ENCODE measurements around the gene ABCB4.

Gene ABCB4

GRCh38 chr7:87475359-87476178 is at the start of gene ABCB4:
Gene ABCB4 (minus strand): TSS chr7:87475680. CDS start chr7:87475465, 215 bp downstream.
- FAIRE-seq: no peak

GRCh38 chr7:87518735-87519134 is 43.3 kb upstream of the ABCB4 start:
- FAIRE-seq: no peak

- no peak for FAIRE-seq
Measured at GRCh38 chr7:87517891-87518290, 42.4 kb upstream of the ABCB4 start.

GRCh38 chr7:87517136-87517815 is 41.8 kb upstream of the ABCB4 start:
- no peak for FAIRE-seq

GRCh38 chr7:87513735-87514335 is 38.4 kb upstream of the ABCB4 start:
- no peak for FAIRE-seq

- no peak for FAIRE-seq
Measured at GRCh38 chr7:87512906-87513305, 37.4 kb upstream of the ABCB4 start.

GRCh38 chr7:87511510-87511909 is 36.0 kb upstream of the ABCB4 start:
- FAIRE-seq: no peak

GRCh38 chr7:87510411-87510875 is 35.0 kb upstream of the ABCB4 start:
- no peak for FAIRE-seq

GRCh38 chr7:87507446-87507845 is 32.0 kb upstream of the ABCB4 start:
- FAIRE-seq: no peak

GRCh38 chr7:87506246-87507180 is 31.0 kb upstream of the ABCB4 start:
- FAIRE-seq: no peak

- no peak for FAIRE-seq
Measured at GRCh38 chr7:87505557-87506245, 30.2 kb upstream of the ABCB4 start.

GRCh38 chr7:87505122-87505521 is 29.6 kb upstream of the ABCB4 start:
- FAIRE-seq: no peak

- FAIRE-seq: no peak
Measured at GRCh38 chr7:87499494-87499893, 24.0 kb upstream of the ABCB4 start.

- no peak for FAIRE-seq
Measured at GRCh38 chr7:87498893-87499292, 23.4 kb upstream of the ABCB4 start.

- FAIRE-seq: no peak
Measured at GRCh38 chr7:87497482-87497881, 22.0 kb upstream of the ABCB4 start.

GRCh38 chr7:87495366-87495765 is 19.9 kb upstream of the ABCB4 start:
- FAIRE-seq: no peak

GRCh38 chr7:87494454-87494853 is 19.0 kb upstream of the ABCB4 start:
- FAIRE-seq: no peak

- FAIRE-seq: no peak
Measured at GRCh38 chr7:87483131-87483530, 7.7 kb upstream of the ABCB4 start.

GRCh38 chr7:87482115-87482514 is 6.6 kb upstream of the ABCB4 start:
- no peak for FAIRE-seq

GRCh38 chr7:87480386-87480785 is 4.9 kb upstream of the ABCB4 start:
- FAIRE-seq: no peak

GRCh38 chr7:87479951-87480350 is 4.5 kb upstream of the ABCB4 start:
- no peak for FAIRE-seq

- FAIRE-seq: no peak
Measured at GRCh38 chr7:87476179-87476557, 688 bp upstream of the ABCB4 start.
